ENCODE results near the gene CCDC142.
"Not testable (repeated sequence)": the region's sequence is repeated elsewhere in the genome, so short reads cannot be mapped to it uniquely, and the experiment has no call there.

Gene CCDC142

DNA sequence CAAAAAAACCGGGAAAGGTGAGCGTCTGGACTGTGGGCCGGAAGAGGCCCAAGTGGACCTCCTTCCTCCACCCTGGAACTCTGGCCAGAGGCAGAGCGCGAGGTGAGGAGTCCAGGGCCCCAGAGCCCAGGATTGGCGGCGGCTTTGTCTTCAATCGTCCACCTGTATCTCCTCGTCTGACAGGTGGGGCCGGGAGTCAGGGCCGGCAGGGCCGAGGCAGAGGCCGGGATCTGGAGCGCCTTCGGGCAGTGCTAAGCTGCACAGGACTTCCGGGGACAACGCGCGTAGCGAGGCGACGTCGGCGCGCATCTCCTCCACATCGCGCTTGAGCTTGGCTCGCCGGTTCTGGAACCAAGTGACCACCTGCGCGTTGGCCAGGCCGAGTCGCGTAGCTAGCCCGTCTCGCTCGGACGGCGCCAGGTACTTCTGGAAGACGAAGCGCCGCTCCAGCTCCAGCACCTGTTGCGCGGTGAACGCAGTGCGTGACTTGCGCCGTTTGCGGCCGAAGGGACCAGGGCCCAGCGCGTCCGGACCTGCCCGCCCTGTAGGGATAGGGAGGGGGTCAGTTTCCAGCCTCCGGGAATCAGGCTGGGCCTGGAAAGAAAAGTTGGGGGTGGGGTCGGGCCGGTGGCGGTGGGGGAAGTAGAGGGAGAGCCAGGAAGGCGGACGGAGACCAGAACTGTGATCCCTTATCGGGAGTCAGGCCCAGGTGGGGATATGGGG, 15.1 kb upstream of the CCDC142 start:
- Histone ChIP-seq H3K4me1 (ENCODE audit: control insufficient read depth, insufficient read depth, low read length) (peaks cover 36% of the 10 kb centered on the region), H3K27me3 (ENCODE audit: control insufficient read depth, insufficient read depth, low read length, poor library complexity, severe bottlenecking) (peaks cover 80% of the 10 kb centered on the region), H3K27ac (ENCODE audit: insufficient read depth, low read depth, low read length, poor library complexity, severe bottlenecking) (no peak overlapping the region), H3K9me3 (ENCODE audit: control insufficient read depth, low read length) (no peaks in the 10 kb centered on the region), H3K36me3 (ENCODE audit: control insufficient read depth, insufficient read depth, low read length) (no peaks in the 10 kb centered on the region), H3K4me3 (ENCODE audit: insufficient read depth, low read depth, low read length) (peak overlapping the region; percentile 29)
- 4% methylated on average over 61 of the region's 61 CpGs for WGBS, 2 experiments

DNA sequence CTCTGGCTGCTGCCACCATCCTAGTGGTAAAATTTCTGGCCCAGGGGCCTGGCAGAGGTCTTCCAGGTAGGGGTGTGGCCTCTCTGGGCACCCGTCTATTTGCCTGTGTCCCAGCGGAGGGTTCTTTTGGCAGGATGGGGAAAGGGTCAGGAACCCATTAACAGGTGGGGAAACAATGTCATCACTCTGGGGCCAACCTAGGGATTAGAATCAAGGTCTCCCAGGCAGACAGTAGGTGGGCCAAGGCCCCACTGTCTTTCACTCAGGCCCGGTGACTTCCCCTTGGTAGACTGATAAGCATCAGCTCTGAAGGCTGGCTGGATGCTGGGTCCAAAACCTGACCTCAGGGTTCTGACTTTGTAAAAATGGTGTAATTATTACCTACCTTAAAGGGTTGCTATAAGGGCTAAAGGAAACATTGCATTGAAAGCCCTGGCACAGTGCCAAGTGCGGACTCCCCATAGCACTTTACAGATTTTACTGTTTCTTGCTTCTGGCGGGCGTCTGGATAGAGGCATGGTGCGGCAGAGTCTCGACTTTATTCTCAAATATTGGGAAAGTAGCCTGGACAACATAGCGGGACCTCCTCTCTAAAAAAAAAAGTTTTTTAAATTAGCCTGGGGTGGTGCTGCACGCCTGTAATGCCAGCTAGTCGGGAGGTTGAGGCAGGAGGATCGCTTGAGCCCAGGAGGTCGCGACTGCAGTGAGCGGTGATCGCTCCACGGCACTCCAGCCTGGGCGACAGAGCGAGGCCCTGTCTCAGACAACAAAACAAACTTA, 14.4 kb upstream of the CCDC142 start:
- 66 to 70% methylated on average over 19 of the region's 19 CpGs for WGBS, 2 experiments
- H3K27ac ChIP-seq (ENCODE audit: insufficient read depth, low read depth, low read length, poor library complexity, severe bottlenecking), result no peak overlapping the region
- no peaks in the 10 kb centered on the region for H3K36me3 ChIP-seq (ENCODE audit: control insufficient read depth, insufficient read depth, low read length)
- H3K9me3 ChIP-seq (ENCODE audit: control insufficient read depth, low read length), result no peaks in the 10 kb centered on the region
- H3K27me3 ChIP-seq (ENCODE audit: control insufficient read depth, insufficient read depth, low read length, poor library complexity, severe bottlenecking), result peaks cover 73% of the 10 kb centered on the region
- H3K4me1 ChIP-seq (ENCODE audit: control insufficient read depth, insufficient read depth, low read length), result peaks cover 28% of the 10 kb centered on the region
- H3K4me3 ChIP-seq (ENCODE audit: insufficient read depth, low read depth, low read length), result no peak overlapping the region

DNA sequence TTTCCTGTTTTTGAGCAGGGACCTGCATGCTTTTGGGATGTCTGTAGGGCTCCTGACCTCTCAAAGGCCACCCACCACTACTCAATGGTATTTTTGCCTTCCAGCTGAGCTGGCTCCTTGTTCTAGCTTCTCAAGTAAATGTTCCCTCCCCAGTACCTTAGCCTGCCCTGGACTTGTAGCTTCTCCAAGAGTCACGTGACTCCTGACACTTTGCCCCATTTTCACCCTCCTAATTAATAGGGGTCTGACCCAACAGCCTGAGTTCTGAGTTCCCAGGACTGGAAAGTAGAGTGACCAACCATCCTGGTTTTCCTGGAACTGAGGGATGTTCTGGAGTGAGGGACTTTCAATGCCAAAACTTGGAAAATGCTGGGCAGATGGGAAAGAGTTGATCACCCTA, 12.6 kb upstream of the CCDC142 start:
- Histone ChIP-seq H3K36me3 (ENCODE audit: control insufficient read depth, insufficient read depth, low read length) (peaks cover 14% of the 10 kb centered on the region), H3K4me3 (ENCODE audit: insufficient read depth, low read depth, low read length) (no peak overlapping the region), H3K4me1 (ENCODE audit: control insufficient read depth, insufficient read depth, low read length) (peaks cover 20% of the 10 kb centered on the region), H3K27ac (ENCODE audit: insufficient read depth, low read depth, low read length, poor library complexity, severe bottlenecking) (no peak overlapping the region), H3K27me3 (ENCODE audit: control insufficient read depth, insufficient read depth, low read length, poor library complexity, severe bottlenecking) (peaks cover 55% of the 10 kb centered on the region), H3K9me3 (ENCODE audit: control insufficient read depth, low read length) (no peaks in the 10 kb centered on the region)
- 86 to 100% methylated on average over 1 of the region's 1 CpG for WGBS, 2 experiments

DNA sequence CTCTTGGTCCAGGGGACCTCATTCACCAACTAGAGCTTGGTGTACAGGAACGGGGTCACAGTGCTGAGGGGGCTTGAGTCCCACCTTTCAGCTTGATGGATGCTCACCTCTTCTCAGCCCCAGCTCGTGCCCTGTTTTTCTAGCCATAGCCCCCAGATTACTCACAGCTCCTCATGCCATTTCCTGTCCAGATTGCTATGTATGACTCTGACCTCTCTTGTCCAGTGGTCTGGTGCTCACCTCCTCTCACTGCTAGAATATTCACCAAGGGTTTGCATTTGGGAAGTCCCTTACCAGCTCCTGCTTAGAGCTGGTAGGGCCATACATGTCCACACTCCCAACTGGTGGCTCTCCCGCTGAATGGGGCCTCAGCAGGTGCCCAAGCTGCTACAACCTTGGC, 10.7 kb upstream of the CCDC142 start:
- H3K4me1 ChIP-seq (ENCODE audit: control insufficient read depth, insufficient read depth, low read length), result peaks cover 4% of the 10 kb centered on the region
- H3K4me3 ChIP-seq (ENCODE audit: insufficient read depth, low read depth, low read length), result no peak overlapping the region
- no peaks in the 10 kb centered on the region for H3K9me3 ChIP-seq (ENCODE audit: control insufficient read depth, low read length)
- peaks cover 36% of the 10 kb centered on the region for H3K27me3 ChIP-seq (ENCODE audit: control insufficient read depth, insufficient read depth, low read length, poor library complexity, severe bottlenecking)
- 93 to 94% methylated on average over 3 of the region's 3 CpGs for WGBS, 2 experiments
- no peak overlapping the region for H3K27ac ChIP-seq (ENCODE audit: insufficient read depth, low read depth, low read length, poor library complexity, severe bottlenecking)
- peaks cover 21% of the 10 kb centered on the region for H3K36me3 ChIP-seq (ENCODE audit: control insufficient read depth, insufficient read depth, low read length)

DNA sequence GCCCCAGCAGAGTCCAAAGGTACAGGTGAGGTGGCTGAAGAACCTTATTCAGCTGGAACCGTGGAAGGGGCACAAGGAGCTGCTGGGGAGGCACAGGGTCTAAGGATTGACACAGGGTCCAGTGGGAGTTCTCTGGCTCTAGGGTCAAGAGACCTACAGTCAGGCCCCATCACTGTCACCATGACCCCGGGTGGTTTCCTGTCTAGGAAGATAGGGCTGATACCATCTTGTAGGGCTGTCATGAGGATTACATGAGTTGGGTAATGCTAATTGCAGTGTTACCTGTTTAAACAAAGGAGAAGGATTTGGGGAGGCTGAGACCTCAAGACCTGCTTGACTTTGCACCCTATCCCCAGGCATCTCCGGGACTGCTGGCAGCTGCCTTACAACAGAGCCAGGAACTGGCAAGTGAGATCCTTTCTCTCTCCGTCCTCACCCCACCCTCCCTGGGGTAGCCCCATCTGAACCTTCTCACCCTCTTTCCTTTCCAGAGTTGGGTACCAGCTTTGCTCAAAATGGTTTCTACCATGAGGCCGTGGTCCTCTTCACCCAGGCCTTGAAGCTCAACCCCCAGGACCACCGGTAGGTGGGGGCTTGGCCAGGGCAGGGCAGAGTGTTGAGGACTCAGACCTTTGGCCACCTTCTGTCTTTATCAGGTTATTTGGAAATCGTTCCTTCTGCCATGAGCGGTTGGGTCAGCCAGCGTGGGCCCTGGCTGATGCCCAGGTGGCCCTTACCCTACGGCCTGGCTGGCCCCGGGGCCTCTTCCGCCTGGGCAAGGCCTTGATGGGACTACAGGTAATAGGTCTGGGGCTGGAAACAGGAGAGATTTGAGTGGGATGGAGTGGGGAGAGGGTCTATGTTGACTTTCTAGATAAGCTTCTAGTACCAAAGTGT, 9.1 kb upstream of the CCDC142 start:
- Histone ChIP-seq H3K4me1 (ENCODE audit: control insufficient read depth, insufficient read depth, low read length) (no peaks in the 10 kb centered on the region), H3K27me3 (ENCODE audit: control insufficient read depth, insufficient read depth, low read length, poor library complexity, severe bottlenecking) (peaks cover 20% of the 10 kb centered on the region), H3K27ac (ENCODE audit: insufficient read depth, low read depth, low read length, poor library complexity, severe bottlenecking) (no peak overlapping the region), H3K4me3 (ENCODE audit: insufficient read depth, low read depth, low read length) (no peak overlapping the region), H3K9me3 (ENCODE audit: control insufficient read depth, low read length) (no peaks in the 10 kb centered on the region), H3K36me3 (ENCODE audit: control insufficient read depth, insufficient read depth, low read length) (peaks cover 21% of the 10 kb centered on the region)
- WGBS, 2 experiments, result 95 to 97% methylated on average over 12 of the region's 12 CpGs

DNA sequence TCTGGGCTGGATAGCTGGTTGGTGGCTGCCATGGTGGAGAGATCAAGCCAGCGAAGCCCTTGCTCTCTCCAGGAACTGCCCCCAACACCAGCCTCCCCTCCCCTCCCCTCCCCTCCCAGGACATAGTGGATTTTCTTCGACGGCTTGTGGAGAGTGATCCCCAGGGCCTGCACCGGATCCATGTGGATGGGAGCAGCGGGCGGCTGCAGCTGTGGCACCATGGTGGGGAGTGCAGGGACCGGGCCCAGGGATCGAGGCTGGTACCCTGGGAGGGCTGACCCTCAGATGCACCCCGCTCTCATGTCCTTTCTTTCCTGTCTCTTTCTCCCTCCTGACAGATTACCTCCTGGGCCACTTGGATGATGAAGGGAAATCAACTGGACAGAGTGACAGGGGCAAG, 7.1 kb upstream of the CCDC142 start:
- Histone ChIP-seq H3K27me3 (ENCODE audit: control insufficient read depth, insufficient read depth, low read length, poor library complexity, severe bottlenecking) (no peaks in the 10 kb centered on the region), H3K4me3 (ENCODE audit: insufficient read depth, low read depth, low read length) (no peak overlapping the region), H3K36me3 (ENCODE audit: control insufficient read depth, insufficient read depth, low read length) (peaks cover 21% of the 10 kb centered on the region), H3K27ac (ENCODE audit: insufficient read depth, low read depth, low read length, poor library complexity, severe bottlenecking) (no peak overlapping the region), H3K4me1 (ENCODE audit: control insufficient read depth, insufficient read depth, low read length) (no peaks in the 10 kb centered on the region), H3K9me3 (ENCODE audit: control insufficient read depth, low read length) (no peaks in the 10 kb centered on the region)
- WGBS, 2 experiments, result 86 to 95% methylated on average over 8 to 9 of the region's 9 CpGs

DNA sequence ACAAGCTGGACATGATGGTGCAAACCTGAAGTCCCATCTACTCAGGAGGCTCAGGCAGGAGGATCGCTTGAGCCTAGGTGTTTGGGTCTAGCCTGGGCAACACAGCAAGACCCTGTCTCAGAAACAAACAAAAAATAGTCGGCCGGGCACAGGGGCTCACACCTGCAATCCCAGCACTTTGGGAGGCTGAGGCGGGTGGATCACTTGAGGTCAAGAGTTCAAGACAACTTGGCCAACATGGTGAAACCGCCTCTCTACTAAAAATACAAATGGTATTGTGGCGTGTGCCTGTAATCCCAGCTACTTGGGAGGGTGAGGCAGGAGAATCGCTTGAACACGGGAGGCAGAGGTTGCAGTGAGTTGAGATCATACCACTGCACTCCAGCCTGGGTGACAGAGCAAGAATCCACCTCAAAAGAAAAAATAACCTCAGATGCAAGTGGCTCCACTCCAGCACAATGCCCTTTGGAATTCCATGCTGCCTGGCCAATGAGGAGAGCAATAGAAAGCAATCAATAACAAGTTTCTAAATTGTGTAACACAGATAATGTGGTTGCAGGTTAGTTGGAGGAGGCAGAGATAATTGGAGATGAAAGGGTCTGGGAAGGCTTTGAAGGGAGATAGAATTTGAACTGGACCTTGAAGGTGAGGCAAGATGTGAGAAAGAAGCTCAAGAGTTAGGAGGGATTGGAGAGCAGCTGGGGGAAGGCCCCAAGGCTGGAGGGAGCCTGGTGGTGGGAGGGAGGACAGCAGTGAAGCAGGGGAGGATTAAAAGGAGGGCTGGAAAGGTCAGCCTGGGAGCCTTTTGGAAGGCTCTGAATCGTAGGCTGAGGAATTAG, 6.1 kb upstream of the CCDC142 start:
- 91 to 92% methylated on average over 9 of the region's 9 CpGs for WGBS, 2 experiments
- Histone ChIP-seq H3K27me3 (ENCODE audit: control insufficient read depth, insufficient read depth, low read length, poor library complexity, severe bottlenecking) (no peaks in the 10 kb centered on the region), H3K4me3 (ENCODE audit: insufficient read depth, low read depth, low read length) (no peak overlapping the region), H3K4me1 (ENCODE audit: control insufficient read depth, insufficient read depth, low read length) (no peaks in the 10 kb centered on the region), H3K9me3 (ENCODE audit: control insufficient read depth, low read length) (no peaks in the 10 kb centered on the region), H3K27ac (ENCODE audit: insufficient read depth, low read depth, low read length, poor library complexity, severe bottlenecking) (no peak overlapping the region), H3K36me3 (ENCODE audit: control insufficient read depth, insufficient read depth, low read length) (peaks cover 21% of the 10 kb centered on the region)

DNA sequence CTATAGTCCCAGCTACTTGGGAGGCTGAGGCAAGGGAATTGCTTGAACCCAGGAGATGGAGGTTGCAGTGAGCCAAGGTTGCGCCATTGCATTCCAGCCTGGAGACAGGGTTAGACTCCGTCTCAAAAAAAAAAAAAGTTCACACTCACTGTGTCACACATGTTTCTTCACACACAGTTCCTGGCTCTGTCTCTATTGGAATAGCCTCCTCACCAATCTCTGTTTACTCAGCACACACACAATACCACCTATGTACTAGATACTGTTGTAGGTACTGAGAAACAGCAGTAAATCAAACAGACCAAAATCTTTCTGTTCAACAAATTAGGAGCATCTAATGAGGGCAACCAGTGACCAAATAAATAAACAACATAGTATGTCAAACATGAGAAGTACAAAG, 3.3 kb upstream of the CCDC142 start:
- H3K27ac ChIP-seq (ENCODE audit: insufficient read depth, low read depth, low read length, poor library complexity, severe bottlenecking), result no peak overlapping the region
- WGBS, 2 experiments, result 98 to 100% methylated on average over 2 of the region's 2 CpGs
- H3K4me1 ChIP-seq (ENCODE audit: control insufficient read depth, insufficient read depth, low read length), result peaks cover 9% of the 10 kb centered on the region
- no peaks in the 10 kb centered on the region for H3K9me3 ChIP-seq (ENCODE audit: control insufficient read depth, low read length)
- H3K36me3 ChIP-seq (ENCODE audit: control insufficient read depth, insufficient read depth, low read length), result peaks cover 13% of the 10 kb centered on the region
- H3K27me3 ChIP-seq (ENCODE audit: control insufficient read depth, insufficient read depth, low read length, poor library complexity, severe bottlenecking), result no peaks in the 10 kb centered on the region
- H3K4me3 ChIP-seq (ENCODE audit: insufficient read depth, low read depth, low read length), result no peak overlapping the region

DNA sequence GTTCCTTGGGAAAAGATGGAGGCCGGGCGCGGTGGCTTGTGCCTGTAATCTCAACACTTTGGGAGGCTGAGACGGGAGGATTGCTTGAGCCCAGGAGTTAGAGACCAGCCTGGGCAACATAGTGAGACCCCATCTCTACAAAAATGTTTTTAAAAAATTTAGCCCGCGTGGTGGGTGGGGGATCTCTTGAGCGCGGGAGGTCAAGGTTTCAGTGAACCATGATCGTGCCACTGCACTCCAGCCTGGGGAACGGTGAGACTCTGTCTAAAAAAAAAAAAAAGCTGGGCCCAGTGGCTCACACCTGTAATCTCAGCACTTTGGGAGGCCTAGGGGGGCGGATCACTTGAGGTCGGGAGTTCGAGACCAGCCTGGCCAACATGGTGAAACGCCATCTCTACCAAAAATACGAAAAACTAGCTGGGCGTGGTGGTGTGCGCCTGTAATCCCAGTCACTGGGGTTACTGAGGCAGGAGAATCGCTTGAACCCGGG, 922 bp upstream of the CCDC142 start:
- H3K9me3 ChIP-seq (ENCODE audit: control insufficient read depth, low read length); H3K27ac ChIP-seq (ENCODE audit: insufficient read depth, low read depth, low read length, poor library complexity, severe bottlenecking); H3K36me3 ChIP-seq (ENCODE audit: control insufficient read depth, insufficient read depth, low read length); H3K27me3 ChIP-seq (ENCODE audit: control insufficient read depth, insufficient read depth, low read length, poor library complexity, severe bottlenecking): not testable (repeated sequence)
- WGBS, 2 experiments, result 89% methylated on average over 19 of the region's 19 CpGs
- Histone ChIP-seq H3K4me1 (ENCODE audit: control insufficient read depth, insufficient read depth, low read length) (peaks cover 12% of the 10 kb centered on the region), H3K4me3 (ENCODE audit: insufficient read depth, low read depth, low read length) (peak overlapping the region; percentile 98)

Measured in ectodermal cell (in vitro differentiated cells).